GM10847 (cell line): ENCODE data around the gene SPSB3.

ENCODE experiments used
- POLR2A ChIP-seq: IDR thresholded peaks from 2 replicates; pipeline ENCODE4 v1.6.1; 2011; ENCODE audit not compliant: insufficient read length; ENCODE audit errors: extremely low read depth

SPSB3 gene

DNA sequence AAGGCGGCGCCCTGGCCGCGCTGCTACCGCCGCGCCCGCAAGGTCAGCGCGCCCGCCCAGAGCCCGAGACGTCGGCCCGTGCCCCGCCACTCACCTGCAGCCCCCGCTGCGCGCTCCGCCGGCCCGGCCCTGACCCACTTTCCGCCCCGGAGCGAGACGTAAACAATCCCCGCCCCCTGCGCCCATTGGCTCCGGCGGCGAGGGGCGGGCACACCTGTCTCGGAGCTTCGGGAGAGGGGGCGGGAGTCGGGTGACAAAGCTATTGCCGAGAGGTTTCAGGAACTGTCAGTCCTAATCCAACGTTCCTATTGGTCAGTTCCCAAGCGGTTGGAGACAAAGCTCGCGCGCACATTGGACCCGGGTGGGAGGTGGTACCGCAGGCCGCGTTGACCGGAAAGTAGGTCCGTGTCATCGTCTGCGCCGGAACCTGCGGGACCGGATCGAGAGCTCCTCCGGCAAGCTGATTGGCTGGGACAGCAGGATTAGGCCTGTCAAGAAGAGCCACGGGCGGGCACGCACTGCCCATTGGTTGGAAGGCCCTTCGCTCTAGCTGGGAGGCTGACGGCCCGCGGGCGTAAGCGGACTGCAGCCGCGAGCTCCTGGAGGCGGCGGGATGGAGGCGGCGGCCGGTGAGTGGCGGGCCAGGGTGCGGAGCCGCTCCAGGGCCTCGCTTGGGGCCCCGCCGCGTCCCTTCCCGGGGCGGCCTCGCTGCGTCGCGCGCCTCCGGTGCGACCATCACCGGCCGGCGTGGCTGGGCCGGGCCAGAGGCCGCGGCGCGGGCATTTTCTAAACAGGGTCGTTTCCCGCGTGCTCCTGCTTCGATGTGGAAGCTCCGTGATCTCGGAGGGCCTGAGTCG, at the start of gene SPSB3, which contains the start of gene NUBP2:
Gene SPSB3, minus strand, starts transcription at position 164 of the 857 bp plus-strand sequence. CDS start 1,088 bp downstream, outside the sequence.
Gene NUBP2, plus strand, starts transcription at position 553 of the 857 bp plus-strand sequence. Its CDS starts 61 bp downstream, at position 614.
- TF ChIP-seq POLR2A = peak; percentile 69

DNA sequence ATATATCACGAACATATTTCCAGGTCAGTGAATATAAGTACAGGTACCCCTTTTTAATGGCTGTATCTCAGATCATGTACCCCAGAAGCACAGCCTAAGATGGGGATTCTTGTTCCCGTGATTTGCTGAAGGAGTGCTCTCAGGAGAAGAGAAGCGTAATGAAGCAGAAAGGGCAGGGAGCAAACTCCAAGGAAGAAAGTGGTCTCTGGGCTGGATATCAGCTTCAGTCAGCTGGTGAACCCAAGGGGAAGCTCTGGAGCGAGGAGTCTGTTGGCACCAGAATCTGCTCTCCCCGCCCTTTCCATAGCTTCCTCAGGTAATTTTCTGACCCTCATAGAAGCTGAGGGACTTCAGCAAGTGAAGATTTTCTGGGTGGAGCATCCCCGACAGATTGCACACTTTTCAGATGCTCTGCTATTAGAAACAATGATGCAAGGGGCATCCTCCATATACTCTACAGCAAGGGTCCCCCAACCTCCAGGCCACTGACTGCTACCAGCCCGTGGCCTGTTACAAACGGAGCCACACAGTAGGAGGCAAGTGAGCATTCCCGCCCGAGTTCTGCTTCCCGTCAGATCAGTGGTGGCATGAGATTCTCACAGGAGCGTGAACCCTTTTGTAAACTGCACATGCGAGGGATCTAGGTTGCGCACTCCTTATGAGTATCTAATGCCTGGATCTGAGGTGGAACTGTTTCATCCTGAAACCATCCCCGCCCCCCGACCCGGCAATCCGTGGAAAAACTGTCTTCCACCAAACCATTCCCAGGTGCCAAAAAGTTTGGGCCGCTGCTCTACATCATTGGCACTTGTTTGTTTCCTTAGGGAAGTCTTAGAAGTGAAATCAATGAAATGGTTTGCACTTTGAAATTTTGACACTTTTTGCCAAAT, 49.1 kb upstream of the SPSB3 start:
- no peak for TF ChIP-seq POLR2A

DNA sequence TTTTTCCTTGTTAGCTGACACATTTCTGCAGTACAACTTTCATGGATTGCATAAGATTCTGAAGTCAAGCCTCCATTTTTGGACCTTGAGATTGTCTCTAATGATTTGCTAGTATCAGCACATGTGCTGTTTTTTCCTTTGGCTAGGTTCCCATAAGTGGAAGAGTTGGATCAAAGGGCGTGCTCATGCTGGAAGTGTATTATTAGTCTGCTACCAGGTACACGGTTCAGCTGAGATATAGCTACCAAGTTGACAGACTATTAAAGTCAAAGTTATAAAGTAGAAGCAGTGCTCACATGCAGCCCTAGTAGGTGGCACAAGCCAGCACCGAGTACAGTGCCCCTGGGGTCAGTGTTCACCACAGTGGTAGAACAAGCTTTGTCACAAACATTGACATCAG, 47.8 kb upstream of the SPSB3 start:
- no peak for TF ChIP-seq POLR2A

DNA sequence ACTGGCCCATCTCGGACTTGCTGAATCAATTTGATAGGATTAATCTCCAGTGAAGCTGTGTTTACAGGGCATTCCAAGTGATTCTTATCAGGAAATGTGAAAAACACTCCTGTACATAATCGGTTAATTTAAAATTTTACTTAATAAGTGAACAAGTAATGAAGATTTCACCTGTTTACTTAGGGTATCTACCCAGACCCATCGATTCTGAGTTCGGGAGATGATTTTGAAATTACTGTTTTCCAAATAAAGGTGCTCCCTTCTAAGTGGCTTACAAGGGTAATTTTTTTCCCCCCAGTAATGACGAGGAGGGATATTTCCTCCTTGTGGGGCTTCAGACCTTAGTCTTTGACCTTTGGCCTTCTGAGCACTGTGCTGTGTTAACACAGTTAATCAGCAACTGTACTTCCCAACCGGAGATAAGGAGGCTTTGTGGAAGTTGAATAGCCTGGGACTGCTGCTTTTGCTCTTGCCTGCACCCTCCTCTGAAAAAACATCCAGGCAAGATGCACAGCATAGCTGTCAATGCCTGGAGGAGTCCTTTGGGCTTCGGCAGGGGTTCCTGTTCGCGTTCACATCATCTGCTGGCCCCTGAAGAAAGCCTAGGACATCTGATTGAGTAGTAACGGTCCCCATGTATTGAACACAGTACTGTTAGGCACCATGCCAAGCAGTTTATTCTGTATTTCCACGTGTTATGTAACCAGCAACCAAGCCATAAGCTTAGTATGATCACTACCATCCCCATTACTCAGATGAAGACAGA, 46.5 kb upstream of the SPSB3 start:
- TF ChIP-seq POLR2A = no peak

DNA sequence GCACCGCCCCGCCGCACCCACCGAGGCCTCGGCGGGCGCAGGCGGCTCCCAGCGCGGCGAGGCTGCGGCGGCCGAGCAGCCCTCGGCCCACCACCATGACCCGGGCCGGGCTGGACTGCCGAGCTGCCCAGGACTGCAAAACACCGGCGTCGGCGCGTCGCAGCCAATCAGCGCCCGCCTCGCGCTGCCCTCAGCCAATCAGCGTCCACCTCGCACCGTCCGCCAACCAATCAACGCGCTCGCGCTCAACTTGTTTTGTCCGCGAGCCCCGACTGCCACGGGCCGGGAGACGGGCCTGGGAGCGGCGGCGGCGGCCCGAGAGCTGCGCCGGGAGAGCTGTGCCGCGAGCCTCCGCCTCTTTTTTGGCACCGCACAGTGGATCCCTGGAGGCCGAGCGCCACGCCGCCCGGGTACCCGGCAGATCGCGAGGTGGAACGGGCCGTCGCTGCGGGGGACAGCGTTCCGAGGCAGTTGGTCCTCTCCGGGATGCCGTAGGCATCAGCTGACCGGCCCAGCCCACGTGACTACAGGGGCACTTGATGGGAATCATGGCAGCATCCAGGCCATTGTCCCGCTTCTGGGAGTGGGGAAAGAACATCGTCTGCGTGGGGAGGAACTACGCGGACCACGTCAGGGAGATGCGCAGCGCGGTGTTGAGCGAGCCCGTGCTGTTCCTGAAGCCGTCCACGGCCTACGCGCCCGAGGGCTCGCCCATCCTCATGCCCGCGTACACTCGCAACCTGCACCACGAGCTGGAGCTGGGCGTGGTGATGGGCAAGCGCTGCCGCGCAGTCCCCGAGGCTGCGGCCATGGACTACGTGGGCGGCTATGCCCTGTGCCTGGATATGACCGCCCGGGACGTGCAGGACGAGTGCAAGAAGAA, 44.6 kb upstream of the SPSB3 start, which contains the start of the genes FAHD1 and HAGH:
Gene FAHD1, plus strand, starts transcription at position 516 of the 883 bp plus-strand sequence. Its CDS starts 33 bp downstream, at position 549.
Gene HAGH, minus strand, starts transcription at position 135 of the 883 bp plus-strand sequence. Its CDS starts 38 bp downstream, at position 97.
- TF ChIP-seq POLR2A = peak; percentile 41

DNA sequence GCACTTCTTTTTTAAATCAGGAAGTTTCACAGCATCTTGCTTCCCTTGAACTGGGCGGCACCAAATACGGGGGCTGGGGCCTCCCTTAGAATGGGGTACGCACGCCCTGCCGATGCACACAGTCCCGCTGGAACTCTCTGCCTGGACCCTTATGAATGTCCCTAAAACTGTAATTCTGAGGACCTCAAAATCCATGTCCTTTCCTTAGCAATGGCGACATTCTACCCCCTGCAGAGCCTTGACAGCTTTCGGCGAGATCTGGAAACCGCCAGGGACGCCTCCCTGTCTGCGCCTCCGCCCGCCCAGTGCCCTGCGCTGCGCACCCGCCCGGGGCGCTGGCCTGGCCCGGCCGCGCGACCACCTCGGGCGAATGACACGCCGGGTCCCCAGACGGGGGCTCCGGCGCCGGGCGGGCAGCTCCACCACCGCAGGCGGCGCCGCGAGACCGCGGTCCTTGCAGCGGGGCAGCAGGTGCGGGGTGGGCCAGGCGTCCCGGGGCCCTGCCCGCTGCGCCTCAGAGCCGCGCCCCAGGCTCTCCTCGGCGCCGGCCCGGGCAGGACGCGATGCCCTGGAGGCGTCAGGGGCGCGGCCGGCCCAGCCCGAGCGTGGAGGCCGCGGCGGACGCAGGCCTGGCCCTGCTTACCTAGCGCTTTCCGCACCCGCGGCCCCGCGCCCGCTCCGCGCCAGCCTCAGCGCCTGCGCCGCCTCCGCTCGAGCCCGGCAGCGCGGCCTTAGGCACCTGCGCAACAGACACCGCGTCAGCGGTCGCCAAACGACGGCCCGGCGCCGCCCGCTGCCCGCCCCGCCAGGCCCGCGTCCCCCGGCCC, 43.7 kb upstream of the SPSB3 start:
- no peak for TF ChIP-seq POLR2A

DNA sequence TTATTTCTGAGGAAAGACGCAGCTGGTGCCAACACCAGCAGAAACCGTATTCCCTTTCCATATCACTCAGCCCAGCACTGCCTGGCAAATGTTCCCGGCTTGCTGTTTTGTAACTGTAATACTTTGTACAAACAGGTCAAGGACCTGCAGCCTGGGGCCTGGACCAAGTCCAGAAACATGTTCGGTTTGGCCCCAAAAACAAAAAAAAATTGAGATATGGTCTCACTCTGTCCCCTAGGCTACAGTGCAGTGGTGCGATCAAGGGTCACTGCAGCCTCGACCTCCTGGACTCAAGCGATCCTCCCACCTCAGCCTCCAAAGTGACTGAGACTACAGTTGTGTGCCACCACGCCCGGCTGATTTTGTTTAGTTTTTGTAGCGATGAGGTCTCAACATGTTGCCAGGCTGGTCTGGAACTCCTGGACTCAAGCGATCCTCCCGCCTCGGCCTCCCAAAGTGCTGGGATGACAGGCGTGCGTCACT, 43.1 kb upstream of the SPSB3 start:
- TF ChIP-seq POLR2A = no peak

DNA sequence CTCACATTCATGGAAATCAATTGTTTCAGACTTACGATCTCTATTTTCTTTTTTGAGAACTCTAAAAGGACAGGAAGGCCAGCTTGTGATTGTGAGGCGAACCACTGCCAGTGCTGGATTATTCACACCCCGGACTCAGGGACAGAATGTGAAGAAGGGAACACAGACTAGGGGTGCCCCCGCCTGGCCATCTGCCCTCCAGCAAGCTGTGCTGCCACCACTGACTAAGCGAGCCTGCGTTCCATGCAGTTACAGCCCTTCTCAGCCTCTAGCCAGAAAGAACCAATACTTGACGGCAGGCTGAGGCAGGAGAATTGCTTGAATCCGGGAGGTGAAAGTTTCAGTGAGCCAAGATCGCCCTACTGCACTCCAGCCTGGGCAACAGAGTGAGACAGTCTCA, 41.5 kb upstream of the SPSB3 start:
- TF ChIP-seq POLR2A = no peak

DNA sequence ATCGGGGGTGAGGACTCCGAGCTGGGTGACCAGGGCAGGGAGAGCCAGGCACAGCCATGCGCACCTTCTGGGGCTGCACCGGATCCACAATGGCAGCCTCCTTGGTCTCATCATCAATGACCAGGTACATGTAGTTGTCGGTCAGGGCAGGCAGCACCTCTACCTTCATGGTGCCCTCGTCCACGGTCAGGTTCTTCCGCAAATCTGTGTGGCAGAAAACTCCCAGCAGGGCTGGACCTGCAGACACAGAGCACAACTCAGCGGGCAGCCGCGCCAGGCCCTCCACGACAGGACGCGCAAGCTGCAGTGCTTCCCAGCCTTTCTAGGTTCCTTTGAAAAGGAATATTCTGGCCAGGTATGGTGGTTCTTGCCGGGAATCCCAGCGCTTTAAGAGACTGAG, 40.4 kb upstream of the SPSB3 start:
- no peak for TF ChIP-seq POLR2A

DNA sequence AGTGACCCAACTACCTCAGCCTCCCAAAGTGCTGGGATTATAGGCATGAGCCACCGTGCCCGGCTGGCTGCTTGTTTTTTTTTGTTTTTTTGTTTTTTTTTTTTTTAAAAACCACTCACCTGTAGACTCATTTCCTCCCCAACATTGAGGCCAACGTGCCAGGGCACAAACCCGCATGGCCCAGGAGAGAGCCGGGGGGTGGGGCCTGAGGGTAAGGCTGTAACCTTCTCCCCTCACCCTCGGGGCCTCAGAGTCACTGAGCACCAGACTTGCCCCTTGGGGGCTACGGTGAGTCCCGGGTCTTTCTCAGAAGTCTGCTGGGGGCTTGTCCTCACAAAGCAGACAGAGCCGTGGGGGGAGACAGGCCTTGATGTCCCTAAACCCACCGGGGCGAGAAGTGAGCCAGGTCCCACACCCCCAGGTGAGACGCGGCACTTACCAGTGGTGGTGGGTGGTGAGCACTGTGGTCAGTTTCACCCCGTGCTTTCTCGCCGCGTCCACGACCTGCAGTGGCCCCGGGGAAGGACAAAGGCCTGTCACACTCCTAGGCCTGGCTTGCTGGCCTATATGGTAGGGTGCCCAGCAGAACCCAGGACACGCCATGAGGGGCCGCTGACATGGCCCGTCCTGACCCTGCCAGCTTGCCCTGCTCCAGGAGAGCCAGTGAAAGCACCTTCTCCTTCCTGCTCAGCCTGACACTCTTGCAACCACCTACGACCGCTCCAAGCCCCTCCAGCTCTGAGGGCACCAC, 39.7 kb upstream of the SPSB3 start:
- TF ChIP-seq POLR2A = no peak

DNA sequence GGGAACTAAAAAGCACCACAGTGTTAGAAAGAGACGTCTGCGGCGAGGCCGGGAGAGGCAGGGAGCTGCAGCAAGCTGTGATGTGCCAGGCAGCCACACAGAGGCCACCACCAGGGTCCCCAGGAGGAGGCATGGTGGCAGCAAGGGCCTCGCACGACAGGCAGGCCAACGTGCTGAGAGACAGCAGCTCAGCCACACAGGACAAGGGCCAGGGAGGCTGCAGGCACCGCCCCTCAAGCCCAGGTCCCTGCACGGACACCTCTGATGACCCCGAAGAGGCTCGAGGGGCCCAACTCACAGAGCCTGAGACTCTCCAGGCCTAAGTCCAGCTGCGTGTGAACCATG, 38.5 kb upstream of the SPSB3 start:
- no peak for TF ChIP-seq POLR2A

DNA sequence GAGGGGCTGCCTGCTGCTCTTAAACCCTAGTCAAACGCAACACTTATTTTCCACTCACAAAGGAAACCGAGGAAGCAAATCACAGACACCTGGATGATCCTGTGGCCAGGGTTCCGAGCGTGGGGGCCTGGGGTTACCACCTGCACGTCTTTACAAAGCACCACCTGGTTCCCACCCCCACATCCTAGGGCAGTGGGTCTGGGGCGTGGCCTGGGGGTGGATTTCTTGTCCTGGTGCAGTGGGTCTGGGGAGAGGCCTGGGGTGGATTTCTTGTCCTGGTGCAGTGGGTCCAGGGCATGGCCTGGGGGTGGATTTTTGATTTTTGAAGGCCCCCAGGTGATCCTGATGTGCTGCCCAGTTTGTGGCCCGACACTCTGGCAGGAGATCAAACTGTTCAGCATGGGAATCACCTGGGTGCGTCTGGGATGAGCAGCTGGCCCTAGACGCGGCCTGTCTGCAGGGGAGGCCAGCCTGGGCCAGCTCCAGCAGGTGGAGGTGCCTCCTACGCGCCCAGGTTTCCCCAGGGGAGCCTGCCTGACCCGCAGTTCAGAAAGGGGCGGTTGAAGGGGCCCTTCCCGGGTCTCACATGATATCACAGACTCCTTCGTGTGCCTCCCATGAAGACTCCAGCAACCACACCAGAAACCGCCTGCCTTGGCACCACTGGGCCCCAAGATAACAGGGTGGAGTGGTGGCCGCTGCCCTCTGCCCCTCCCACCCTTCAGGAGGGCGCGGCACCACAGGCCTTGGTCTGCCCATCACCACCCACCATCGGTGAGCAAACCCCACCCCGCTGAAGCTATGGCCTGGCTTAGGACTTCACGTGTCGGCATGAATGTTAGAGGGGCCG, 38.0 kb upstream of the SPSB3 start:
- no peak for TF ChIP-seq POLR2A

DNA sequence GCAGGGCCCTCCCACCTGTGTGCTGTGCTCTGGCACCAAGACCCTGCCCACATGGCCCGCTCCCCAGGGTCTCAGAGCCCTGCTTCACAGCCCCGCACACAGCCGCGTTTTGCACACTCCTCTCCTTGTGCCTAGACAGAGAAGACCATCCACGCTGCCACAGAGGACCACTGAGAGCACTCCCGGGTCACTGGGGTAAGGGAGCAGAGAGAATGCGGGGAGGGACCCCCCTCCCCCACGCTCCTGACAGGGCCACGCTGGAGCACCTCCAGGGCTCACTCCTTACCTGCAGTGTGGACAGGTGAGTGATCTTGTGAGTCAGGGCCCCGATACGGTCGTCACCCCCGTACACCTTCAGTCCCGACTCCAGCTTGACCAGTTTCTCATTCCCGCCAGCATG, 37.2 kb upstream of the SPSB3 start:
- TF ChIP-seq POLR2A = no peak
